H9 (cell line): ENCODE data around the gene CTDSPL2. TPM values are rescaled to one million over a fixed set of nuclear protein-coding genes. Genes with fewer than 3 reads are reported as not detected.
"Not testable (repeated sequence)": the region's sequence is repeated elsewhere in the genome, so short reads cannot be mapped to it uniquely, and the experiment has no call there.

ENCODE experiments used
- DNase-seq: peaks from one replicate; pipeline ENCODE4 v3.0.0-alpha.2; 2017
- H2AFZ ChIP-seq: one replicate; pipeline ENCODE4 v1.6.1; 2013; ENCODE audit warnings: mild to moderate bottlenecking, low read length, control low read depth, moderate library complexity
- H2AK5ac ChIP-seq: 2 replicates; pipeline ENCODE4 v1.6.1; 2013; ENCODE audit warnings: low read length, control low read depth, mixed read lengths; ENCODE audit not compliant: insufficient read length
- H2BK120ac ChIP-seq: one replicate; pipeline ENCODE4 v1.6.1; 2013; ENCODE audit warnings: low read depth, mild to moderate bottlenecking, low read length, control low read depth, inconsistent platforms; ENCODE audit not compliant: poor library complexity, severe bottlenecking
- H2BK12ac ChIP-seq: 2 replicates; pipeline ENCODE4 v1.6.1; 2013; ENCODE audit warnings: low read length, control low read depth, mixed read lengths, low read depth; ENCODE audit not compliant: insufficient read length
- H2BK15ac ChIP-seq: 2 replicates; pipeline ENCODE4 v1.6.1; 2013; ENCODE audit warnings: low read depth, low read length, control low read depth
- H2BK20ac ChIP-seq: one replicate; pipeline ENCODE4 v1.6.1; 2013; ENCODE audit warnings: low read depth, mild to moderate bottlenecking, low read length, control low read depth, inconsistent platforms; ENCODE audit not compliant: poor library complexity, severe bottlenecking
- H2BK5ac ChIP-seq: 2 replicates; pipeline ENCODE4 v1.6.1; 2013; ENCODE audit warnings: low read length, control low read depth, mixed read lengths; ENCODE audit not compliant: insufficient read length
- H3K14ac ChIP-seq: 2 replicates; pipeline ENCODE4 v1.6.1; 2013; ENCODE audit warnings: low read length, control low read depth; ENCODE audit not compliant: insufficient read depth
- H3K18ac ChIP-seq: 2 replicates; pipeline ENCODE4 v1.6.1; 2013; ENCODE audit warnings: low read depth, mild to moderate bottlenecking, mixed read lengths, low read length, control low read depth; ENCODE audit not compliant: insufficient read length
- H3K23ac ChIP-seq: 2 replicates; pipeline ENCODE4 v1.6.1; 2013; ENCODE audit warnings: low read length, control low read depth, mixed read lengths, low read depth; ENCODE audit not compliant: insufficient read length
- H3K23me2 ChIP-seq: 2 replicates; pipeline ENCODE4 v1.6.1; 2013; ENCODE audit warnings: low read depth, mild to moderate bottlenecking, mixed read lengths, low read length, control low read depth; ENCODE audit not compliant: insufficient read length, poor library complexity, severe bottlenecking
- H3K27ac ChIP-seq: 2 replicates; pipeline ENCODE4 v1.5.1; 2013; ENCODE audit warnings: low read length, control low read depth, mixed read lengths, low read depth; ENCODE audit not compliant: insufficient read length
- H3K27me3 ChIP-seq: 2 replicates; pipeline ENCODE4 v1.6.1; 2013; ENCODE audit warnings: low read length, control low read depth, inconsistent platforms; ENCODE audit not compliant: insufficient read depth
- H3K4ac ChIP-seq: 2 replicates; pipeline ENCODE4 v1.6.1; 2013; ENCODE audit warnings: low read depth, mild to moderate bottlenecking, control low read depth, inconsistent platforms, low read length, moderate library complexity
- H3K4me1 ChIP-seq: 2 replicates; pipeline ENCODE4 v1.6.1; 2013; ENCODE audit warnings: low read length, control low read depth, inconsistent platforms; ENCODE audit not compliant: insufficient read depth
- H3K4me2 ChIP-seq: 2 replicates; pipeline ENCODE4 v1.6.1; 2013; ENCODE audit warnings: low read length, control low read depth, mixed read lengths; ENCODE audit not compliant: insufficient read length, insufficient read depth
- H3K56ac ChIP-seq: 2 replicates; pipeline ENCODE4 v1.6.1; 2013; ENCODE audit warnings: low read depth, mild to moderate bottlenecking, mixed read lengths, low read length, control low read depth; ENCODE audit not compliant: insufficient read length
- H3K79me1 ChIP-seq: 2 replicates; pipeline ENCODE4 v1.6.1; 2013; ENCODE audit warnings: low read depth, mild to moderate bottlenecking, moderate library complexity, low read length, control low read depth, inconsistent platforms; ENCODE audit not compliant: insufficient read depth, poor library complexity, severe bottlenecking
- H3K79me2 ChIP-seq: 2 replicates; pipeline ENCODE4 v1.6.1; 2013; ENCODE audit warnings: low read length, control low read depth, inconsistent platforms; ENCODE audit not compliant: insufficient read depth
- H3K9ac ChIP-seq: 2 replicates; pipeline ENCODE4 v1.6.1; 2013; ENCODE audit warnings: low read length, control low read depth, mixed read lengths; ENCODE audit not compliant: insufficient read length; ENCODE audit errors: extremely low read depth
- H3K9me3 ChIP-seq: one replicate; pipeline ENCODE4 v1.6.1; 2013; ENCODE audit warnings: low read depth, low read length, inconsistent platforms; ENCODE audit not compliant: control insufficient read depth
- H3T11ph ChIP-seq: one replicate; pipeline ENCODE4 v1.6.1; 2013; ENCODE audit warnings: mild to moderate bottlenecking, low read length, control low read depth, inconsistent platforms
- H4K20me1 ChIP-seq: one replicate; pipeline ENCODE4 v1.6.1; 2013; ENCODE audit not compliant: control insufficient read depth, insufficient read length, insufficient read depth
- H4K5ac ChIP-seq: 2 replicates; pipeline ENCODE4 v1.6.1; 2013; ENCODE audit warnings: low read depth, mild to moderate bottlenecking, mixed read lengths, low read length, control low read depth; ENCODE audit not compliant: insufficient read length
- H4K8ac ChIP-seq: replicated peaks from 2 replicates; pipeline ENCODE4 v1.6.1; 2013; ENCODE audit warnings: low read length, control low read depth, mixed read lengths, low read depth; ENCODE audit not compliant: insufficient read length
- H4K91ac ChIP-seq: 2 replicates; pipeline ENCODE4 v1.6.1; 2013; ENCODE audit warnings: low read depth, mild to moderate bottlenecking, moderate library complexity, mixed read lengths, low read length, control low read depth; ENCODE audit not compliant: insufficient read length
- H3K27ac Mint-ChIP-seq, 3 experiments: 2 replicates in 2 of 3; 3 replicates in 1 of 3; pipeline ENCODE4 v1.8.0; 2020 to 2021; ENCODE audit warnings: mixed read lengths in 3 of 3, mild to moderate bottlenecking in 1 of 3, moderate library complexity in 1 of 3
- H3K27me3 Mint-ChIP-seq: 2 replicates; pipeline ENCODE4 v1.8.0; 2021; ENCODE audit warnings: low read depth, mild to moderate bottlenecking, moderate library complexity, mixed read lengths
- H3K36me3 Mint-ChIP-seq, 3 experiments: 2 replicates in 2 of 3; 3 replicates in 1 of 3; pipeline ENCODE4 v1.8.0; 2020 to 2021; ENCODE audit warnings: low read depth in 3 of 3, mixed read lengths in 3 of 3; ENCODE audit not compliant: insufficient read depth in 1 of 3
- H3K4me1 Mint-ChIP-seq, 2 experiments: 2 replicates each; pipeline ENCODE4 v1.8.0; 2020; ENCODE audit warnings: mixed read lengths in 2 of 2
- H3K4me3 Mint-ChIP-seq, 2 experiments: 2 replicates in 1 of 2; 3 replicates in 1 of 2; pipeline ENCODE4 v1.8.0; 2020 to 2021; ENCODE audit warnings: mild to moderate bottlenecking in 2 of 2, mixed read lengths in 2 of 2, moderate library complexity in 1 of 2
- H3K9me3 Mint-ChIP-seq, 2 experiments: 2 replicates in 1 of 2; 3 replicates in 1 of 2; pipeline ENCODE4 v1.8.0; 2020; ENCODE audit warnings: mild to moderate bottlenecking in 2 of 2, mixed read lengths in 2 of 2, moderate library complexity in 1 of 2
- CTCF ChIP-seq: fragments of 200-600 bp; sonication (generic); conservative IDR thresholded peaks from 3 replicates; pipeline ENCODE4 v1.8.0; 2021; ENCODE audit warnings: antibody characterized with exemption, mild to moderate bottlenecking
- WGBS: extraction: QIAGEN DNeasy Blood & Tissue Kit; methylation state at CpG from one replicate; pipeline ENCODE4 v1.1.7; 2013; ENCODE audit warnings: missing lambda C conversion rate, low lambda C conversion rate, mixed read lengths; ENCODE audit not compliant: insufficient read length; ENCODE audit errors: extremely low coverage; 5-methylcytosine and 5-hydroxymethylcytosine counted together
- total RNA-seq: library from RNA; stranded (reverse); gene quantifications from 2 replicates; pipeline ENCODE4 v1.2.1, GENCODE V29; 2021

Gene CTDSPL2
- total RNA-seq, 1 experiment from 2014 or later: 78.8 TPM

DNA sequence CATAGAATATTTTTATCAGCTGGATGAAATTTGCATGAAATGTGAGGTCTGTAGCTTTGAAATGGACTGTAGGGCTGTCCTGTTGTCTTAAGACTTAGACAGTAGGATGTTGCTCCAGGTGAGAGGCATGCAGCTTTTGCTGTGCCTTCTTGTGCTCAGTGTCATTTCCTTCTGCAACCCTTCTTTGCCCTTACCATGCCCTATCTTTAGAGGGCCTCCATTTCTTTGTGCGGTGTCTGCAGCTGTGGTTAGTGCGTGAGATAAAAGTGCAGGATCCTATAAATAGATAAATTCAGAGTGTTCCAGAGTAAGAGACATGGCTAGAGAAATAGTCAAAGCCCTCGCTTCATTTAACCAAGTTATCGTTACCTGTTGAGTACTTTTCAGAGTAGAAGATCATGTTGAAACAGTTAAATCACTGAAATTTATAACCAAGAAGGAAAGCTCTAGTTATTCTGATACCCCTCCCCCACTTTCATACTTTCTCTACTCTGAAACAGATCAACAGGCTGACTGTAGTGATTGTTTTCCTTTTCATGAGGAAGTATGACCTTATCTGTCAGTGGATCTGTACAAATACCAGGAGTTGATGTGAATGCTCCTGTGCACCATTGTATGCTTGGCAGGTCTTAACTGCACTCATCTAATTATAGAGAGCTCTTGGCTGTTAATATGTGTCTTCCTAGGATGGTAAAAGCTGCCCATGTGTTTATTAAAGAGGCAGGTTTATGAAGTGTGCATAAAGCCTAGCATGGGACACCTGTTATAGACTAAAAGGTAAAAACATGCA, 127.7 kb downstream of the CTDSPL2 start:
- no peak for TF ChIP-seq CTCF
- H3K23ac ChIP-seq: no peak overlapping the region
- H3K9me3 ChIP-seq: no peaks in the 10 kb centered on the region
- H4K91ac ChIP-seq: no peak overlapping the region
- H4K8ac ChIP-seq: no peak overlapping the region
- H3K27me3 ChIP-seq: no peaks in the 10 kb centered on the region
- H3K9me3 Mint-ChIP-seq: no peaks in the 10 kb centered on the region
- H2AK5ac ChIP-seq: no peak overlapping the region
- H2BK20ac ChIP-seq: no peak overlapping the region
- H2BK12ac ChIP-seq: no peak overlapping the region
- no peak overlapping the region for H3K4me2 ChIP-seq
- no peak overlapping the region for H3K14ac ChIP-seq
- H3K36me3 Mint-ChIP-seq: peaks cover 45 to 84% (median 72%) of the 10 kb centered on the region in 3 experiments; a peak in 6 of 7 replicates
- H2BK15ac ChIP-seq: no peak overlapping the region
- no peak overlapping the region for H3K27ac Mint-ChIP-seq
- H4K5ac ChIP-seq: no peak overlapping the region
- DNase-seq: no peak
- H2BK120ac ChIP-seq: no peak overlapping the region
- H3K4me3 Mint-ChIP-seq: no peak overlapping the region
- no peaks in the 10 kb centered on the region for H3K4me1 Mint-ChIP-seq
- no peak overlapping the region for H2BK5ac ChIP-seq
- no peaks in the 10 kb centered on the region for H3K27me3 Mint-ChIP-seq
- no peak overlapping the region for H3T11ph ChIP-seq
- H3K79me1 ChIP-seq: peaks cover 4% of the 10 kb centered on the region
- no peak overlapping the region for H3K4ac ChIP-seq
- H3K23me2 ChIP-seq: no peaks in the 10 kb centered on the region
- no peak overlapping the region for H3K9ac ChIP-seq
- no peaks in the 10 kb centered on the region for H4K20me1 ChIP-seq
- no peak overlapping the region for H3K56ac ChIP-seq
- H3K79me2 ChIP-seq: no peaks in the 10 kb centered on the region
- no peaks in the 10 kb centered on the region for H3K4me1 ChIP-seq
- no CpG with 5 or more reads among the region's 4 CpGs for WGBS
- H3K27ac ChIP-seq: no peak overlapping the region
- no peak overlapping the region for H2AFZ ChIP-seq
- H3K18ac ChIP-seq: no peak overlapping the region

- not testable (repeated sequence) for H3K4me2 ChIP-seq, H3K27me3 Mint-ChIP-seq, H2BK12ac ChIP-seq, H3T11ph ChIP-seq, H3K79me1 ChIP-seq, H2BK15ac ChIP-seq, H2AK5ac ChIP-seq, H4K8ac ChIP-seq, H4K20me1 ChIP-seq, H3K79me2 ChIP-seq, H3K4me3 Mint-ChIP-seq, H3K4me1 ChIP-seq, H2AFZ ChIP-seq, H2BK20ac ChIP-seq, H4K91ac ChIP-seq, H3K56ac ChIP-seq, H2BK120ac ChIP-seq, H3K27ac ChIP-seq, H3K27ac Mint-ChIP-seq, H3K14ac ChIP-seq, H3K27me3 ChIP-seq, H3K4ac ChIP-seq, H4K5ac ChIP-seq, H3K23ac ChIP-seq, H3K9ac ChIP-seq, H2BK5ac ChIP-seq, H3K18ac ChIP-seq, DNase-seq, H3K4me1 Mint-ChIP-seq, H3K23me2 ChIP-seq
- Mint-ChIP-seq H3K36me3 (peaks cover 72 to 93% (median 86%) of the 10 kb centered on the region in 3 experiments), H3K9me3 (peaks cover 18 to 23% of the 10 kb centered on the region in 2 experiments; a peak in 4 of 5 replicates)
- H3K9me3 ChIP-seq: peaks cover 20% of the 10 kb centered on the region
Measured at GRCh38 chr15:44560926-44561325, 133.5 kb downstream of the CTDSPL2 start.
